HG03520 (cell line): ENCODE data around the gene NCAPG.

Experiments
- ATAC-seq: cut with Tn5 transposase; IDR thresholded peaks from one replicate; pipeline ENCODE4 v1.9.1; 2021; ENCODE audit warnings: mild to moderate bottlenecking, moderate library complexity; ENCODE audit not compliant: unreplicated experiment

NCAPG gene

GRCh38 chr4:17810260-17811077, at the start of gene NCAPG, which contains the start of gene DCAF16:
NCAPG (plus strand) TSS chr4:17810979; CDS start chr4:17811078, 99 bp downstream.
DCAF16 (minus strand) TSS chr4:17810757; CDS start chr4:17804141, 6,616 bp downstream.
- peak; percentile 89 for ATAC-seq

GRCh38 chr4:17761062-17761461, 49.7 kb upstream of the NCAPG start:
- ATAC-seq: no peak

GRCh38 chr4:17762726-17763125, 48.1 kb upstream of the NCAPG start:
- no peak for ATAC-seq

- no peak for ATAC-seq
These were observed 47.4 kb upstream of the NCAPG start for GRCh38 chr4:17763416-17763815.

GRCh38 chr4:17763931-17764330, 46.8 kb upstream of the NCAPG start:
- no peak for ATAC-seq

- ATAC-seq: no peak
These were observed 45.1 kb upstream of the NCAPG start for GRCh38 chr4:17765514-17766286.

GRCh38 chr4:17766826-17767458, 43.8 kb upstream of the NCAPG start:
- ATAC-seq: no peak

- ATAC-seq: no peak
These were observed 41.2 kb upstream of the NCAPG start for GRCh38 chr4:17769406-17770174.

- ATAC-seq: no peak
These were observed 39.9 kb upstream of the NCAPG start for GRCh38 chr4:17770845-17771244.

GRCh38 chr4:17771284-17771908, 39.4 kb upstream of the NCAPG start:
- ATAC-seq: no peak

- no peak for ATAC-seq
These were observed 37.6 kb upstream of the NCAPG start for GRCh38 chr4:17773135-17773698.

GRCh38 chr4:17778431-17778830, 32.3 kb upstream of the NCAPG start:
- ATAC-seq: no peak

GRCh38 chr4:17780501-17781299, 30.1 kb upstream of the NCAPG start:
- ATAC-seq: no peak

GRCh38 chr4:17781300-17782287, 29.2 kb upstream of the NCAPG start, which contains the start of gene FAM184B:
FAM184B (minus strand) TSS chr4:17781621; CDS start chr4:17781299, 322 bp downstream.
- no peak for ATAC-seq

GRCh38 chr4:17785858-17786257, 24.9 kb upstream of the NCAPG start:
- no peak for ATAC-seq

- ATAC-seq: no peak
These were observed 24.2 kb upstream of the NCAPG start for GRCh38 chr4:17786567-17786966.

GRCh38 chr4:17787315-17787714, 23.5 kb upstream of the NCAPG start:
- no peak for ATAC-seq

GRCh38 chr4:17788956-17789355, 21.8 kb upstream of the NCAPG start:
- ATAC-seq: no peak
